Stimulated activated CD8-positive, alpha-beta memory T cell treated with anti-CD3 and anti-CD28 coated beads, Interleukin-7, amount 100 ng/mL, for 48 hours (primary cell): ENCODE results near the gene RAD21L1.

Experiments used
- DNase-seq, 2 donors: peaks; one replicate each; pipeline ENCODE4 v3.0.0-alpha.2; 2020; ENCODE audit warnings: low read depth in 1 of 2; ENCODE audit errors: extremely low read depth in 1 of 2

Gene RAD21L1

GRCh38 chr20:1269235-1269634 is 43.4 kb downstream of the RAD21L1 start:
- DNase-seq, result no peak

- no peak for DNase-seq
Observed at GRCh38 chr20:1269850-1270249, 44.0 kb downstream of the RAD21L1 start.

- no peak for DNase-seq
Observed at GRCh38 chr20:1272368-1273100, 46.7 kb downstream of the RAD21L1 start.

- no peak for DNase-seq
Observed at GRCh38 chr20:1273366-1273765, 47.5 kb downstream of the RAD21L1 start.

- DNase-seq, result no peak
Observed at GRCh38 chr20:1274485-1275311, 48.9 kb downstream of the RAD21L1 start.

GRCh38 chr20:1275919-1276318 is 50.1 kb downstream of the RAD21L1 start:
- DNase-seq, result no peak

- DNase-seq, result no peak
Observed at GRCh38 chr20:1277529-1278322, 51.9 kb downstream of the RAD21L1 start.

GRCh38 chr20:1278993-1279392 is 53.1 kb downstream of the RAD21L1 start:
- DNase-seq, result no peak

- no peak for DNase-seq
Observed at GRCh38 chr20:1280195-1281102, 54.6 kb downstream of the RAD21L1 start.

GRCh38 chr20:1281279-1282057 is 55.6 kb downstream of the RAD21L1 start:
- no peak for DNase-seq

- no peak for DNase-seq
Observed at GRCh38 chr20:1282966-1283365, 57.1 kb downstream of the RAD21L1 start.

- DNase-seq, result no peak
Observed at GRCh38 chr20:1283522-1284510, 58.0 kb downstream of the RAD21L1 start.

- no peak for DNase-seq
Observed at GRCh38 chr20:1286267-1287024, 60.6 kb downstream of the RAD21L1 start.

GRCh38 chr20:1287306-1287705 is 61.5 kb downstream of the RAD21L1 start:
- no peak for DNase-seq

GRCh38 chr20:1287787-1288569 is 62.1 kb downstream of the RAD21L1 start:
- no peak for DNase-seq

GRCh38 chr20:1291191-1291741 is 65.4 kb downstream of the RAD21L1 start:
- no peak for DNase-seq

GRCh38 chr20:1292620-1293019 is 66.8 kb downstream of the RAD21L1 start:
- DNase-seq, result no peak
